SK-N-SH treated with all-trans-retinoic acid at 6 μM for 48 hours (cell line): ENCODE results near the gene HES4.

Experiments used
- ARNTL ChIP-seq: fragments of 450-650 bp; formaldehyde crosslinking; IDR thresholded peaks from 2 replicates; pipeline ENCODE4 v1.5.0; 2020; ENCODE audit warnings: low read depth, mild to moderate bottlenecking, moderate library complexity, borderline replicate concordance
- ISL1 ChIP-seq: fragments of 250-450 bp; sonication (Bioruptor Pico); IDR thresholded peaks from 2 replicates; pipeline ENCODE4 v2.1.2; 2022; ENCODE audit warnings: mild to moderate bottlenecking, moderate library complexity
- SNAI2 ChIP-seq: fragments of 250-450 bp; sonication (Bioruptor Pico); IDR thresholded peaks from 2 replicates; pipeline ENCODE4 v1.5.0; 2020; ENCODE audit warnings: mild to moderate bottlenecking, moderate library complexity
- TOX ChIP-seq: fragments of 250-450 bp; sonication (Bioruptor Pico); IDR thresholded peaks from 2 replicates; pipeline ENCODE4 v1.8.0; 2021; ENCODE audit warnings: mild to moderate bottlenecking, moderate library complexity, borderline replicate concordance
- ZNF565 ChIP-seq: fragments of 450-650 bp; formaldehyde crosslinking; conservative IDR thresholded peaks from 2 replicates; pipeline ENCODE4 v1.5.0; 2020; ENCODE audit warnings: low read depth, mild to moderate bottlenecking, moderate library complexity
- ZNF8 ChIP-seq: fragments of 450-650 bp; formaldehyde crosslinking; IDR thresholded peaks from 2 replicates; pipeline ENCODE4 v1.5.0; 2020; ENCODE audit warnings: mild to moderate bottlenecking, moderate library complexity
- TF ChIP-seq, protein P1 (sequence below): fragments of 250-450 bp; sonication (Bioruptor Pico); IDR thresholded peaks from 2 replicates; pipeline ENCODE4 v1.8.0; 2020; ENCODE audit warnings: mild to moderate bottlenecking, moderate library complexity, borderline replicate concordance
- TF ChIP-seq, protein P2 (sequence below): fragments of 250-450 bp; sonication (Bioruptor Pico); IDR thresholded peaks from 2 replicates; pipeline ENCODE4 v1.5.1; 2021; ENCODE audit warnings: mild to moderate bottlenecking, moderate library complexity
- TF ChIP-seq, protein P3 (sequence below): fragments of 250-450 bp; sonication (Bioruptor Pico); IDR thresholded peaks from 2 replicates; pipeline ENCODE4 v1.5.0; 2020; ENCODE audit warnings: mild to moderate bottlenecking, moderate library complexity

DNA sequence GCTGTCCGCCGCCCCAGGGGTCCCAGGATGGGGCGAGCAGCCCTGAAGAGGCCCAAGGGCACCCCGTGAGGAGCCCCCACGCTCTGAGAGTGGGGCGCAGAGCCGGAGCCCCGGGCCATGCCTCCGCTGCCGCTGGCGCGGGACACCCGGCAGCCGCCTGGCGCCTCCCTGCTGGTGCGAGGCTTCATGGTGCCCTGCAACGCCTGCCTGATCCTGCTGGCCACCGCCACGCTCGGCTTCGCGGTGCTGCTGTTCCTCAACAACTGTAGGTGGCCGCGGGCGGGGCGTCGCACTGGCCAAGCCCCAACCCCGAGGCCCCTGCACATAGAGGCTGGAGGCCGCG is 34.5 kb upstream of the HES4 start:
- TF ChIP-seq, protein P1, sequence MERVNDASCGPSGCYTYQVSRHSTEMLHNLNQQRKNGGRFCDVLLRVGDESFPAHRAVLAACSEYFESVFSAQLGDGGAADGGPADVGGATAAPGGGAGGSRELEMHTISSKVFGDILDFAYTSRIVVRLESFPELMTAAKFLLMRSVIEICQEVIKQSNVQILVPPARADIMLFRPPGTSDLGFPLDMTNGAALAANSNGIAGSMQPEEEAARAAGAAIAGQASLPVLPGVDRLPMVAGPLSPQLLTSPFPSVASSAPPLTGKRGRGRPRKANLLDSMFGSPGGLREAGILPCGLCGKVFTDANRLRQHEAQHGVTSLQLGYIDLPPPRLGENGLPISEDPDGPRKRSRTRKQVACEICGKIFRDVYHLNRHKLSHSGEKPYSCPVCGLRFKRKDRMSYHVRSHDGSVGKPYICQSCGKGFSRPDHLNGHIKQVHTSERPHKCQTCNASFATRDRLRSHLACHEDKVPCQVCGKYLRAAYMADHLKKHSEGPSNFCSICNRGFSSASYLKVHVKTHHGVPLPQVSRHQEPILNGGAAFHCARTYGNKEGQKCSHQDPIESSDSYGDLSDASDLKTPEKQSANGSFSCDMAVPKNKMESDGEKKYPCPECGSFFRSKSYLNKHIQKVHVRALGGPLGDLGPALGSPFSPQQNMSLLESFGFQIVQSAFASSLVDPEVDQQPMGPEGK (CRISPR knock-in tag): no peak
- TF ChIP-seq, protein P2, sequence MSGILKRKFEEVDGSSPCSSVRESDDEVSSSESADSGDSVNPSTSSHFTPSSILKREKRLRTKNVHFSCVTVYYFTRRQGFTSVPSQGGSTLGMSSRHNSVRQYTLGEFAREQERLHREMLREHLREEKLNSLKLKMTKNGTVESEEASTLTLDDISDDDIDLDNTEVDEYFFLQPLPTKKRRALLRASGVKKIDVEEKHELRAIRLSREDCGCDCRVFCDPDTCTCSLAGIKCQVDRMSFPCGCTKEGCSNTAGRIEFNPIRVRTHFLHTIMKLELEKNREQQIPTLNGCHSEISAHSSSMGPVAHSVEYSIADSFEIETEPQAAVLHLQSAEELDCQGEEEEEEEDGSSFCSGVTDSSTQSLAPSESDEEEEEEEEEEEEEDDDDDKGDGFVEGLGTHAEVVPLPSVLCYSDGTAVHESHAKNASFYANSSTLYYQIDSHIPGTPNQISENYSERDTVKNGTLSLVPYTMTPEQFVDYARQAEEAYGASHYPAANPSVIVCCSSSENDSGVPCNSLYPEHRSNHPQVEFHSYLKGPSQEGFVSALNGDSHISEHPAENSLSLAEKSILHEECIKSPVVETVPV: no peak
- no peak for TF ChIP-seq TOX (CRISPR knock-in tag)
- TF ChIP-seq SNAI2 (CRISPR knock-in tag): no peak
- no peak for TF ChIP-seq ZNF565 (CRISPR knock-in tag)
- TF ChIP-seq ARNTL (CRISPR knock-in tag): no peak
- TF ChIP-seq ZNF8 (CRISPR knock-in tag): no peak
- TF ChIP-seq, protein P3, sequence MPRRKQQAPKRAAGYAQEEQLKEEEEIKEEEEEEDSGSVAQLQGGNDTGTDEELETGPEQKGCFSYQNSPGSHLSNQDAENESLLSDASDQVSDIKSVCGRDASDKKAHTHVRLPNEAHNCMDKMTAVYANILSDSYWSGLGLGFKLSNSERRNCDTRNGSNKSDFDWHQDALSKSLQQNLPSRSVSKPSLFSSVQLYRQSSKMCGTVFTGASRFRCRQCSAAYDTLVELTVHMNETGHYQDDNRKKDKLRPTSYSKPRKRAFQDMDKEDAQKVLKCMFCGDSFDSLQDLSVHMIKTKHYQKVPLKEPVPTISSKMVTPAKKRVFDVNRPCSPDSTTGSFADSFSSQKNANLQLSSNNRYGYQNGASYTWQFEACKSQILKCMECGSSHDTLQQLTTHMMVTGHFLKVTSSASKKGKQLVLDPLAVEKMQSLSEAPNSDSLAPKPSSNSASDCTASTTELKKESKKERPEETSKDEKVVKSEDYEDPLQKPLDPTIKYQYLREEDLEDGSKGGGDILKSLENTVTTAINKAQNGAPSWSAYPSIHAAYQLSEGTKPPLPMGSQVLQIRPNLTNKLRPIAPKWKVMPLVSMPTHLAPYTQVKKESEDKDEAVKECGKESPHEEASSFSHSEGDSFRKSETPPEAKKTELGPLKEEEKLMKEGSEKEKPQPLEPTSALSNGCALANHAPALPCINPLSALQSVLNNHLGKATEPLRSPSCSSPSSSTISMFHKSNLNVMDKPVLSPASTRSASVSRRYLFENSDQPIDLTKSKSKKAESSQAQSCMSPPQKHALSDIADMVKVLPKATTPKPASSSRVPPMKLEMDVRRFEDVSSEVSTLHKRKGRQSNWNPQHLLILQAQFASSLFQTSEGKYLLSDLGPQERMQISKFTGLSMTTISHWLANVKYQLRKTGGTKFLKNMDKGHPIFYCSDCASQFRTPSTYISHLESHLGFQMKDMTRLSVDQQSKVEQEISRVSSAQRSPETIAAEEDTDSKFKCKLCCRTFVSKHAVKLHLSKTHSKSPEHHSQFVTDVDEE (CRISPR knock-in tag): no peak
- no peak for TF ChIP-seq ISL1 (CRISPR knock-in tag)
